ENCODE data around the gene SYNRG. TPM values are rescaled to one million over a fixed set of nuclear protein-coding genes. Genes with fewer than 3 reads are reported as not detected.

SYNRG gene
- total RNA-seq, 2 donors from 2014 or later = 33.0 to 34.8 TPM

DNA sequence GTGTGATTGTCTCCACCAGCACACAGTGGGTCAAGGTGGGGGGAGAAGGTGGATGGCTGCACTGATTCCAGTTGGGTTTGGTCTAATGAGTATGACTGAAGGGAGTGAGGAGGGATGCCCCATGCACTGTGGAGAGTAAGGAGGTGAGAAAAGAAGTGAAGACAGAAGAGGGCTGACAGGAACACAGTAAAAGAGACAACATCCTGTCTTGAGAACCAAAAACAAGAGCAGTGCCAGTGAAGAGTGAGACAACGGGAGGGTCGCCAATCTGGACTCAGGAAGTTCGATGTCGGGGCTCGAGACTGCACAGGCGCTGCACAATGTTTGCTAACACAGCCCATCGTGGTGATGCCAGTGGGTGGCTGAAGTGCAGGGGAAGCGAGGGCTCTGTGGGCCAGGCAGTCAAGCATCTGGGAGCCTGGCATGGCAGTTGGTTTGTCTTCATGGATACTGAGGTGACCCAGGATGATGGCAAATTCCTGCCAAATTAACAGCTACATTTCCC lies 85.5 kb downstream of the SYNRG start:
- no peak for TF ChIP-seq POLR2AphosphoS5 (IDR thresholded peaks at IDR 0.05)
- TF ChIP-seq, protein P1, sequence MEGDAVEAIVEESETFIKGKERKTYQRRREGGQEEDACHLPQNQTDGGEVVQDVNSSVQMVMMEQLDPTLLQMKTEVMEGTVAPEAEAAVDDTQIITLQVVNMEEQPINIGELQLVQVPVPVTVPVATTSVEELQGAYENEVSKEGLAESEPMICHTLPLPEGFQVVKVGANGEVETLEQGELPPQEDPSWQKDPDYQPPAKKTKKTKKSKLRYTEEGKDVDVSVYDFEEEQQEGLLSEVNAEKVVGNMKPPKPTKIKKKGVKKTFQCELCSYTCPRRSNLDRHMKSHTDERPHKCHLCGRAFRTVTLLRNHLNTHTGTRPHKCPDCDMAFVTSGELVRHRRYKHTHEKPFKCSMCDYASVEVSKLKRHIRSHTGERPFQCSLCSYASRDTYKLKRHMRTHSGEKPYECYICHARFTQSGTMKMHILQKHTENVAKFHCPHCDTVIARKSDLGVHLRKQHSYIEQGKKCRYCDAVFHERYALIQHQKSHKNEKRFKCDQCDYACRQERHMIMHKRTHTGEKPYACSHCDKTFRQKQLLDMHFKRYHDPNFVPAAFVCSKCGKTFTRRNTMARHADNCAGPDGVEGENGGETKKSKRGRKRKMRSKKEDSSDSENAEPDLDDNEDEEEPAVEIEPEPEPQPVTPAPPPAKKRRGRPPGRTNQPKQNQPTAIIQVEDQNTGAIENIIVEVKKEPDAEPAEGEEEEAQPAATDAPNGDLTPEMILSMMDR (IDR thresholded peaks at IDR 0.05) = no peak
- TF ChIP-seq POLR2A (IDR thresholded peaks at IDR 0.05) = no peak
- H3K27me3 ChIP-seq (replicated peaks; ENCODE audit: insufficient read depth) = no peaks in the 10 kb centered on the region
- intact Hi-C loops (cut with DNase I) = no loop called here
- no peaks in the 10 kb centered on the region for H3K36me3 ChIP-seq
- no peak for DNase-seq (ENCODE audit: low spot score)
- H3K4me1 ChIP-seq (replicated peaks) = no peaks in the 10 kb centered on the region
- WGBS = 81% methylated on average over 8 of the region's 8 CpGs
- H3K9me3 ChIP-seq = no peaks in the 10 kb centered on the region
- H3K27ac ChIP-seq = no peak overlapping the region
- H3K4me3 ChIP-seq = no peak overlapping the region

DNA sequence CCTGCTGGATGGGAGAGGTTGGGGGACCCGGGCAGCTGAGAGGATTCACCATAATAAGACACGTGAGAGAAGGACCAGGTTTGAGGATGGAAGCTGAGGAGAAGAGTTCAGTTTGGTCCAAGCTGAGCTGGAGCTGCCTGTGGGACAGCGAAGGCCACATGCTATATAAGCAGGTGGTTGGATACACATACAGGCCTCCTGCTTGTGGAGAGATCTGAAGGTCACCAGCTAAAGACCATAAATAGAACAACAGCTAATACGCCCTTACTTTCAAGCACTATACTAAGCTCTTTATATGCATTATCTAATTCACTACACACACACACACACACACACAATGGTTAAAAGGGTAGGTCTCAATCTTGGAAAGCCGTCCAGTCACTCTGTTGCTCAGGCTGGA lies 87.4 kb downstream of the SYNRG start:
- Histone ChIP-seq H3K27ac (no peak overlapping the region), H3K4me1 (replicated peaks) (no peaks in the 10 kb centered on the region), H3K9me3 (no peaks in the 10 kb centered on the region), H3K36me3 (no peaks in the 10 kb centered on the region), H3K4me3 (no peak overlapping the region), H3K27me3 (replicated peaks; ENCODE audit: insufficient read depth) (no peaks in the 10 kb centered on the region)
- TF ChIP-seq POLR2A (IDR thresholded peaks at IDR 0.05) = no peak
- no peak for TF ChIP-seq POLR2AphosphoS5 (IDR thresholded peaks at IDR 0.05)
- TF ChIP-seq, protein P1 (IDR thresholded peaks at IDR 0.05) = no peak
- 91% methylated on average over 5 of the region's 5 CpGs for WGBS
- intact Hi-C loops (cut with DNase I) = no loop called here
- DNase-seq (ENCODE audit: low spot score) = no peak

DNA sequence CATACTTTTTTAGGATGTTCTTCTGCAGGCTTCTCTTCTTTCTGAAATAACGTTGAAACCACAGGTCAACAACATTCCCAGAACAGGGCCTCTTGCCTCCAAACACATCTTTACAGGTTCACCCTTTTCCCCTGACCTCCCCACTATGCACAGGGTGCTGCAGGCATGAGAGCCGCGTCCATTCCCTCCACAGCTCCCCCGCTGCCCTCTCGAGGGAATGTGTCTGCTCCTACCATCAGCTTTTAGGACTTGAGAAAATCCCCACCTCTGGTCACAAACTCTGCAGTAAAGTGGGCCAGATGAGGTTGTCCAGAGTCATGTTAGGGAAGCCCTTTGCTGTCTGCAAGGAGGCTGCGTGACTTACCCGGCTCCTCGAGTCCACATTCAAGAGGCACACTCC lies 89.0 kb downstream of the SYNRG start:
- H3K9me3 ChIP-seq = no peaks in the 10 kb centered on the region

DNA sequence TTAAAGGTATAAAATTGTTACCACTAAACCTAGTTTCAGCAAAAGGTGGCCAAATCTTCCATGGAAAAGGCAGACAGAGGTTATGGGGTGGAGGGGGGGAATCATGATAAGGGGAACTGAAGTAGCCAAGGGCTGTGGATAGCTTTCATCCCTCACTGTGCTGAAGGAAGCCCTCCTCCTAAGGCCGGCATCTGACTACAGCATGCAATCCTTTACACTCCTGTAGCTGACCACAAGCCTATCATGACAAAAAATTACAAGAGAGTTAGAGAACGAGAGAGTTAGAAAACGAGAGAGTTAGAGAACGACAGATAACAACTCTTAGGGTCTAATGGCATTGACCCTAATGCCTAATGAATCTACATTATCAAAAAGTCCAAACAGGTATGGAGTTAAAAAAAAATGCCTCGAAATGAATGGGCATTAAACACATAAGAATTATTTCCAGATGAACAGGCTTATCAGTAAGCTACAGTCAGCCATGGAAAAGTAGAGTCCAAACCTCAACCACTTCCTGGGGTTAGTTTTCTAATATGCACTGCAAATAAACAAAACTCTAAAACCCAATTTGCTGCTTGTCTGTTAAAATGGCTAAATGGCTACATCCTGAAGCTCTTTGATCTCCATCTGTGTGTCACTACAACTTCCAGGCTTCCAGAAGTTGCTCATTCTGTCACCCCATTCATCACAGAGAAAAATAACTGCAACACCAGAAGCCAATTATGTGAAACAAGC lies 89.8 kb downstream of the SYNRG start:
- H3K4me3 ChIP-seq = no peak overlapping the region
- no peaks in the 10 kb centered on the region for H3K36me3 ChIP-seq
- H3K4me1 ChIP-seq (replicated peaks) = no peaks in the 10 kb centered on the region
- intact Hi-C loops (cut with DNase I) = no loop called here
- 81% methylated on average over 5 of the region's 5 CpGs for WGBS
- H3K27me3 ChIP-seq (replicated peaks; ENCODE audit: insufficient read depth) = no peaks in the 10 kb centered on the region
- H3K27ac ChIP-seq = no peak overlapping the region
- H3K9me3 ChIP-seq = no peaks in the 10 kb centered on the region
- DNase-seq (ENCODE audit: low spot score) = no peak
- no peak for TF ChIP-seq POLR2AphosphoS5 (IDR thresholded peaks at IDR 0.05)
- no peak for TF ChIP-seq POLR2A (IDR thresholded peaks at IDR 0.05)
- TF ChIP-seq, protein P1 (IDR thresholded peaks at IDR 0.05) = no peak

More for the DNA sequence above, 89.0 kb downstream of the SYNRG start:
- TF ChIP-seq POLR2A (IDR thresholded peaks at IDR 0.05) (no peak), POLR2AphosphoS5 (IDR thresholded peaks at IDR 0.05) (no peak)
- TF ChIP-seq, protein P1 (IDR thresholded peaks at IDR 0.05) = no peak
- Histone ChIP-seq H3K4me1 (replicated peaks) (no peaks in the 10 kb centered on the region), H3K4me3 (no peak overlapping the region), H3K27me3 (replicated peaks; ENCODE audit: insufficient read depth) (no peaks in the 10 kb centered on the region), H3K27ac (no peak overlapping the region), H3K36me3 (no peaks in the 10 kb centered on the region)
- intact Hi-C loops (cut with DNase I) = no loop called here
- 80% methylated on average over 8 of the region's 8 CpGs for WGBS
- DNase-seq (ENCODE audit: low spot score) = no peak

DNA sequence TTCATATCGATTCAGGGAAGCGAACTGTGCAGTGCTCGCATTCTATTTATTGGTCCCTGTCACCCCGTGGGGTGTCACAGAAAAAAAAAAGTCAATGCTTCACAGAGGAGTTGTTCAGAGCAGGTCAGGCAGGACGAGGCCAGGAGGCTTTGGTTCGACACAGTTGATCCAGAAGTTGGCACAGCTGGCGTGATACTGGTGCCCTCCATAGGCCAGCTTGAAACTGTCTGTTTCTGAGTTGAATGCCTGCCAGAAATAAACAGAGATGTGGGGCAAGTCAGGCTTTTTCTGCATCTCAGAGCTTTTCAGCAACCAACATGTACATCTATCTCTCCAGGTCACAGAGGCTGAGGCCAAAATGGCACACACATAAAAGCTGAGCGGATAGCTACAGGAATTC lies 90.4 kb downstream of the SYNRG start:
- Histone ChIP-seq H3K36me3 (no peaks in the 10 kb centered on the region), H3K4me3 (no peak overlapping the region), H3K27me3 (replicated peaks; ENCODE audit: insufficient read depth) (no peaks in the 10 kb centered on the region), H3K9me3 (no peaks in the 10 kb centered on the region), H3K4me1 (replicated peaks) (no peaks in the 10 kb centered on the region), H3K27ac (no peak overlapping the region)
- intact Hi-C loops (cut with DNase I) = no loop called here
- DNase-seq (ENCODE audit: low spot score) = peak; percentile 24
- 68% methylated on average over 8 of the region's 8 CpGs for WGBS
- TF ChIP-seq POLR2AphosphoS5 (IDR thresholded peaks at IDR 0.05) (no peak), POLR2A (IDR thresholded peaks at IDR 0.05) (no peak)
- TF ChIP-seq, protein P1 (IDR thresholded peaks at IDR 0.05) = peak in 2 of 4 experiments; percentile 9 to 30
